GM12872 (cell line): Measurements from ENCODE around the gene CIAO2B.

Experiments used
- CTCF ChIP-seq: IDR thresholded peaks from 3 replicates; pipeline ENCODE4 v1.5.1; 2011; ENCODE audit warnings: low read depth, mild to moderate bottlenecking, low read length, moderate library complexity; ENCODE audit not compliant: insufficient read depth

CIAO2B gene

GRCh38 chr16:66899945-66900710 is 34.1 kb downstream of the CIAO2B start:
- no peak for TF ChIP-seq CTCF

GRCh38 chr16:66899310-66899944 is 34.8 kb downstream of the CIAO2B start:
- no peak for TF ChIP-seq CTCF

GRCh38 chr16:66898933-66899309 is 35.3 kb downstream of the CIAO2B start:
- no peak for TF ChIP-seq CTCF

- no peak for TF ChIP-seq CTCF
Observed at GRCh38 chr16:66898207-66898606, 36.0 kb downstream of the CIAO2B start.

- no peak for TF ChIP-seq CTCF
Observed at GRCh38 chr16:66895999-66896398, 38.2 kb downstream of the CIAO2B start.

- TF ChIP-seq CTCF: no peak
Observed at GRCh38 chr16:66895689-66895979, 38.6 kb downstream of the CIAO2B start.

GRCh38 chr16:66894948-66895688 is 39.1 kb downstream of the CIAO2B start:
- peak; percentile 95 for TF ChIP-seq CTCF
